ENCODE data around the gene PLA2G2C. TPM values are rescaled to one million over a fixed set of nuclear protein-coding genes. Genes with fewer than 3 reads are reported as not detected.

The PLA2G2C gene
- total RNA-seq, 2 experiments from 2014 or later, result not detected

DNA sequence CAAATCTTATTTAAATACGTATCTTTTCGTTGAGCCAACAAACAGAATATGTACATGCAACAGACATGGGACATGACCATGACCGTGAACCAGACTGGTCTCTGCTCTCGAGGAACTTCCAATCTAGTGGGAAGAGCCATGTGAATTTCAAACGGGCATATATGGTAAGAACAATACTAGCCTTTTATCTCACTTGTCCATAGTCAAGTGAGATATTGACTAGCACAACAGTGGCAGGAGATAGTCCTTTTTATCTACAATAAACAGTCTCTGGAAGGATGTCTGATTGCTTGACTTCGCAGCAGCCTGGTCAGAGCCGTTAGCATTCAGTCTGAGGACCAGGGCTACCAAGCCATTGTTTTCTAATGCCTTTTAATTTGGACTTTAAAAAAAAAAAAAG is 12.6 kb upstream of the PLA2G2C start:
- Mint-ChIP-seq H3K27ac (no peak overlapping the region), H3K9me3 (no peaks in the 10 kb centered on the region)
- CTCF ChIA-PET, result no interaction called here

DNA sequence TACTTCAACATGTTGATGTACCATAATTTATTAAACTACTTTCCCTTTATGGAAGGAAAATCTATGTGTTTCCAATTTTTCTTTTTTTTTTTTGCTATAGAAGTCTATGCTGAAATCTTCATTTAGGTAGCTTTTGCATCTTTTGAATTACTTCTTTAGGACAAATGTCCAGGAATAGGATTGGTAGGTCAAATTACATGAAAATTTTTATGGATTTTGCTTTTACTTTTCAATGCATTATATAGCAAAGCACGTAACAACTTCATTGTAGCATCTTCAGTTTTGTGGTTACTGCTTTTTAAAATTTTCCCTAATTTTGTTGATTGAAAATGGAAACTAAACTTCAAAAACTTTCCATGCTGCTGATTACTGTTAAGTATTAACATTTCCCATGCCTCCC is 12.0 kb upstream of the PLA2G2C start:
- DNase-seq, result no peak
- no peaks in the 10 kb centered on the region for H3K4me1 Mint-ChIP-seq
- H3K9me3 Mint-ChIP-seq, result no peaks in the 10 kb centered on the region
- peaks cover 29% of the 10 kb centered on the region for H3K27me3 Mint-ChIP-seq
- ChIA-PET CTCF (no interaction called here), POLR2A (no interaction called here)
- no peak overlapping the region for H3K27ac Mint-ChIP-seq
- no peaks in the 10 kb centered on the region for H3K36me3 Mint-ChIP-seq (ENCODE audit: low read depth)
- no peak overlapping the region for H3K4me3 Mint-ChIP-seq

More for the DNA sequence above, 12.6 kb upstream of the PLA2G2C start:
- no peak for DNase-seq
- POLR2A ChIA-PET, result no interaction called here
- no peaks in the 10 kb centered on the region for H3K4me1 Mint-ChIP-seq
- no peak overlapping the region for H3K4me3 Mint-ChIP-seq
- no peaks in the 10 kb centered on the region for H3K36me3 Mint-ChIP-seq (ENCODE audit: low read depth)
- H3K27me3 Mint-ChIP-seq, result peaks cover 31% of the 10 kb centered on the region

GRCh38 chr1:20197329-20197791 is 11.0 kb upstream of the PLA2G2C start:
- no peaks in the 10 kb centered on the region for H3K4me1 Mint-ChIP-seq
- H3K9me3 Mint-ChIP-seq, result no peaks in the 10 kb centered on the region
- POLR2A ChIA-PET, result no interaction called here
- H3K36me3 Mint-ChIP-seq (ENCODE audit: low read depth), result no peaks in the 10 kb centered on the region
- DNase-seq, result no peak
- peaks cover 39% of the 10 kb centered on the region for H3K27me3 Mint-ChIP-seq
- CTCF ChIA-PET, result interaction anchor here (0.6 kb wide), 1 partner anchor 9 kb away, joined by 3 read pairs; no protein-coding TSS in a partner anchor
- no peak overlapping the region for H3K4me3 Mint-ChIP-seq
- H3K27ac Mint-ChIP-seq, result no peak overlapping the region

DNA sequence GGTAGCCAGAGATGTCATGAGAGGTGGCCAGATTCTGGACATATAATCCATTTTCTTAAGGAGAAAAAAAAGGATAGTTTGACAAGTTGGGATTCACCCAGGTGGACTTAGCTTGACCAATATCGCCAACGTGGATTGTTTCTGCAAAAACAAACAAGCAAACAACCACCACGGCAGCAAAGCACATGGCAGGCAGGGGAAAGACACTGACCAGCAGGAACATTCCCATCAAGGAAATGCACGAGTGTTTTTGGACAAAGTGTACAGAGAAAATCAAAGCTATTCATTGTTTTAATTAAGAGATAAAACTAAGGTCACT is 9.1 kb upstream of the PLA2G2C start:
- H3K9me3 Mint-ChIP-seq, result no peaks in the 10 kb centered on the region

DNA sequence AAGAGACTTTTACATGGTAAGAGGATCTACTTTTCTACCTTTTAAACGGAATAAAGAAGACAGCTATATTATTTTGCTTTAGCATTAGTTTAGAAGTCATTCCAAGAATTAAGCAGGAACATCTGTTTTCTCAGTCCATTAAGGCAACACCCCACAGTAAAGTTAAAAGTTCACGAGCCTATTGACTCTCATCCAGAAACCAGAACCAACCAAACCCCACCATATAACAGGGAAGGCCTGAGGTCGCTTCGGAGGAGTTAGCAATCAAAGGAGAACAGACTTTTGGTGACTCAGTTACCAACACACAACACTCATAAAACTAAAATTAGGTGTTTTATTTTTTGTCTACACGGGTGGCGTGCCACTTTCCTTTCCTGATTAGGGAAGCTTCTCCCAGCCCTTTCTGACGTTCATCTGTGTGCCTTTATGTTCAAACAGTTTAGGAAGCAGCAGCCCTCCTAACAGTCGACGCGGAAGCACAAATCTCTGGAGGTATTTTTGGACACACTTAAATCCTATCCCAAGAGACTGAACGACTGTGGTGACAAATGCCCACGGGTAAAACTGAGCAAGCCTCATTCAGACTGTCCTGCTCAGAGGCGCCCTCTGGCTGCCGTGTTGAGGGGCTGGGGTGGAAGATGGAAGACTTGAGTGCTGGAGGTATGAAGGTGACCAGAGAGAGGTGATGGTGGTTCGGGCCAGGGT is 8.6 kb upstream of the PLA2G2C start:
- Mint-ChIP-seq H3K9me3 (no peaks in the 10 kb centered on the region), H3K27me3 (peaks cover 37% of the 10 kb centered on the region), H3K4me1 (no peaks in the 10 kb centered on the region), H3K36me3 (ENCODE audit: low read depth) (no peaks in the 10 kb centered on the region), H3K27ac (no peak overlapping the region), H3K4me3 (no peak overlapping the region)
- DNase-seq, result peak; percentile 73
- ChIA-PET CTCF (interaction anchor here (0.9 to 3.2 kb wide), 6 partner anchors 15 to 43 kb away, joined by 3 to 14 read pairs (median 6); no protein-coding TSS in a partner anchor), POLR2A (no interaction called here)

More for the DNA sequence above, 9.1 kb upstream of the PLA2G2C start:
- no peak for DNase-seq
- no peaks in the 10 kb centered on the region for H3K4me1 Mint-ChIP-seq
- CTCF ChIA-PET, result interaction anchor here (0.9 to 3.2 kb wide), 6 partner anchors 15 to 44 kb away, joined by 3 to 14 read pairs (median 6); no protein-coding TSS in a partner anchor
- no peak overlapping the region for H3K4me3 Mint-ChIP-seq
- POLR2A ChIA-PET, result interaction anchor here (0.6 kb wide), 1 partner anchor 1244 kb away, joined by 3 read pairs; no protein-coding TSS in a partner anchor
- H3K27me3 Mint-ChIP-seq, result peaks cover 37% of the 10 kb centered on the region
- H3K27ac Mint-ChIP-seq, result no peak overlapping the region
- H3K36me3 Mint-ChIP-seq (ENCODE audit: low read depth), result no peaks in the 10 kb centered on the region

DNA sequence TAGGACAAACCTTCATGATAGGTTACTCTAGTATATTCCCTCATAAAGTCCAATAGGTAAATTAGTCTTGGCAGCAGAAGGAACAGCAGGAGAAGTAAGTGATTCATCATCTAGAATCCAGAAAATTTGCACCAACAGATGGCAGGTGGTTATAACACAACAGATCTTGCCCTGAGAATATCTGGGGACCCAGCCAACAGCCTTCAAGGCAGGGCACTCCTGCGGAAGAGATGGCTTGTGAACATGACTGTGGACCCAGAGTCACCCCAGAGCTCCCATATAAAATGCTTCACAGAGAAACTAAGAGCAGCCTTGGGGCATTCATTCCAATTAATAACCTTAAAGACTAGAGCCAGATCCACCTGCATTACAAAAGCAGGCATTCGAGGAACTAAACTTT is 7.9 kb upstream of the PLA2G2C start:
- ChIA-PET POLR2A (no interaction called here), CTCF (interaction anchor here (1.0 to 3.2 kb wide), 4 partner anchors 15 to 284 kb away, joined by 3 to 13 read pairs (median 6); no protein-coding TSS in a partner anchor)
- Mint-ChIP-seq H3K36me3 (ENCODE audit: low read depth) (no peaks in the 10 kb centered on the region), H3K9me3 (no peaks in the 10 kb centered on the region), H3K27me3 (peaks cover 39% of the 10 kb centered on the region), H3K4me3 (no peak overlapping the region), H3K27ac (no peak overlapping the region), H3K4me1 (no peaks in the 10 kb centered on the region)
- DNase-seq, result no peak

DNA sequence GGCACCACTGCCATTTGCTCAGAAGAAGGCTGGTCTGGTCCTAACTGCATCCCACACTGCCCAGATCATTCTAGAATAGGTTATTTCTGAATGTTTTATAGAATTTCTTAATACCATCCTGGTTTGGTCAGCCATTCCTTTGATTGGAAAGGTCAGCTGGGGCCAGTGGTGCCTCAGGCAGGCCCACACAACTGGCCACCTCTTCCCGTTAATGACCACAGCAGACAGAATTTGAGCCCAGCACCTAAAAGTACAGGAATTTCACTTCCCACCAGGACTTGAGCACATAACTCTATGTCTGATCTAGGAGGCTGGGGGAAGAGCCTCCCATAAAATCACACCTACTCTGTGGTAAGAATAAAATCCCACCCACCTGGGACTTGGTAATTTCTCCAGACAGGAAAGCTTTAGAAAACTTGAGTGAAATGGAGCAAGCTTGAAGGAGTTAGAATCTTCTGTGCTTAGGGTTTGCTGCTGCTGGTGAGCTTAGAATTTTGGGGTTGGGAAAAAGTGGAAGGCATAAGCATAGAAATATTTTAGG is 6.6 kb upstream of the PLA2G2C start:
- Mint-ChIP-seq H3K9me3 (no peaks in the 10 kb centered on the region), H3K4me1 (peaks cover 7% of the 10 kb centered on the region), H3K27me3 (peaks cover 41% of the 10 kb centered on the region), H3K4me3 (no peak overlapping the region), H3K36me3 (ENCODE audit: low read depth) (no peaks in the 10 kb centered on the region), H3K27ac (no peak overlapping the region)
- no peak for DNase-seq
- ChIA-PET POLR2A (no interaction called here), CTCF (interaction anchor here (1.1 to 3.2 kb wide), 4 partner anchors 14 to 40 kb away, joined by 3 to 13 read pairs (median 6); no protein-coding TSS in a partner anchor)

GRCh38 chr1:20192364-20192763 is 6.0 kb upstream of the PLA2G2C start:
- CTCF ChIA-PET, result interaction anchor here (1.1 to 1.2 kb wide), 3 partner anchors 13 to 40 kb away, joined by 3 to 5 read pairs (median 3); no protein-coding TSS in a partner anchor
- POLR2A ChIA-PET, result no interaction called here
- Mint-ChIP-seq H3K36me3 (ENCODE audit: low read depth) (no peaks in the 10 kb centered on the region), H3K4me3 (no peak overlapping the region), H3K27me3 (peaks cover 42% of the 10 kb centered on the region), H3K9me3 (no peaks in the 10 kb centered on the region), H3K4me1 (peaks cover 13% of the 10 kb centered on the region), H3K27ac (no peak overlapping the region)
- no peak for DNase-seq

DNA sequence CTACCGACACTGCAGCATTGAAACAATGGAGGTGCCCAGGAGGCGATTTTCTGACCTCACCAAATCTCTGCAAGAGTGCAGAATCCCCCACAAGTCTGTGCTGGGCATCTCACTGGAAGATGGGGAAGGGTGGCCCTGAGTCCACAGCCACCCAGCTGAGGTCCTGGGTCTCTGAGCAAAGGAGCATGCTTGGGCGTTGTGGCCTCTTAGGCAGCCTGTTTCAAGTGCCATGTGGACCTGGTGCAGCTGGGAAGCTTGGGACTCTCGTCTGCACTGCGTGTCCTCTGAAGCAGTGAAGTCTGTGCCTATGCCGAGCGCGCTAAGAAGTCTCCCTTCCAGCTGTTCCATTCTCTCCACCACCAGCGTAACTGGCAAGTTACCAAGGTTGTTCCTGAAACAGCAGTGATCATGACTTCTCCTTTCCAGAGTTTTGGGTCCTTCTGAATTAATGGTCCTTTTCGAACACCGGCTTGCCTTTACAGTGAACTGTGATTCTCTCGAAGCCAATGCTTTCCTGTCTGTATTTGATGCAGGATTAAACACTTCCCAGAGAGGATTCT is 5.0 kb upstream of the PLA2G2C start:
- Mint-ChIP-seq H3K9me3 (no peaks in the 10 kb centered on the region), H3K27ac (no peak overlapping the region), H3K4me1 (peaks cover 23% of the 10 kb centered on the region), H3K36me3 (ENCODE audit: low read depth) (no peaks in the 10 kb centered on the region), H3K4me3 (no peak overlapping the region), H3K27me3 (peaks cover 39% of the 10 kb centered on the region)
- CTCF ChIA-PET, result interaction anchor here (0.6 to 1.2 kb wide), 2 partner anchors 12 to 39 kb away, joined by 3 to 5 read pairs; no protein-coding TSS in a partner anchor
- POLR2A ChIA-PET, result no interaction called here
- no peak for DNase-seq

- H3K36me3 Mint-ChIP-seq (ENCODE audit: low read depth), result no peaks in the 10 kb centered on the region
- H3K27me3 Mint-ChIP-seq, result peaks cover 39% of the 10 kb centered on the region
- H3K27ac Mint-ChIP-seq, result no peak overlapping the region
- H3K9me3 Mint-ChIP-seq, result no peaks in the 10 kb centered on the region
- peaks cover 26% of the 10 kb centered on the region for H3K4me1 Mint-ChIP-seq
- DNase-seq, result no peak
- POLR2A ChIA-PET, result no interaction called here
- H3K4me3 Mint-ChIP-seq, result no peak overlapping the region
- CTCF ChIA-PET, result interaction anchor here (0.6 kb wide), 1 partner anchor 39 kb away, joined by 3 read pairs; no protein-coding TSS in a partner anchor
These were observed 4.2 kb upstream of the PLA2G2C start for GRCh38 chr1:20190256-20191160.

DNA sequence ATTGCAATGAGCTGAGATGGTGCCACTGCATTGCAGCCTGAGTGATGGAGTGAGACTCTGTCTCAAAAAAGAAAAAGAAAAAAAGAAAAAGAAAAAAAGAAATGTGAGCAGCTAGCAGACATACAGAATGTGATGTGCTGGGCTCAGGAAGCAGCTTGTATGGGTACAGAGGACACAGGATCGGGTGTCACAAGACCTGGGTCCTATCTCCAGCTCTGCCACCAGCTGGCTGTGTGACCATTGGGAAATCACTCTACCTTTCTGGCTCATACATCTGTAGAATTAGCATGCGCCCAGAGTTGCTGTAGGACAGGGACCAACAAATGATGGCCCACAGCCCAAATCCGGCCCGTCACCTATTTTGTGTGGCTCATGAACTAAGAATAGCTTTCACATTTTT is 3.3 kb upstream of the PLA2G2C start:
- Mint-ChIP-seq H3K4me3 (no peak overlapping the region), H3K9me3 (no peaks in the 10 kb centered on the region), H3K36me3 (ENCODE audit: low read depth) (no peaks in the 10 kb centered on the region), H3K4me1 (peaks cover 35% of the 10 kb centered on the region), H3K27me3 (peaks cover 40% of the 10 kb centered on the region), H3K27ac (no peak overlapping the region)
- ChIA-PET POLR2A (no interaction called here), CTCF (interaction anchor here (2.2 kb wide), 1 partner anchor 10 kb away, joined by 11 read pairs; no protein-coding TSS in a partner anchor)
- DNase-seq, result no peak

DNA sequence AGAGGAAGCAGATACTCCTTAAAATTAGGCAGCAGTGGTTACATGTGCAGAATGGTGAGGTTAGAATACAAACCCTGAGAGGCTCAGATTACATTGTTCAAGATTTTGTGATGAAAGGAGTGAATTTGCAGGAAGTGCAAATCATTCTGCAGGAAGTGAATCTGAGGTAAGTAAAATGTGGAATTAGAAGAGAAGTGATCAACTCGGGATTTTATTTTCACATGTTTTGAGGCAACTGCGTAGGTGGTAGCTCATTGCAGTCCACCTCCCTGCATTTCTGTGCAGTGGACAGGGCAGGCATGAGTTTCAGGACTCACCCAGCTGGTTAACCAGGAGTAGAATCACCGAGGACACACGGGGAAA is 2.1 kb upstream of the PLA2G2C start:
- H3K9me3 Mint-ChIP-seq, result no peaks in the 10 kb centered on the region
- DNase-seq, result no peak
- peaks cover 44% of the 10 kb centered on the region for H3K27me3 Mint-ChIP-seq
- no peak overlapping the region for H3K4me3 Mint-ChIP-seq
- ChIA-PET POLR2A (no interaction called here), CTCF (interaction anchor here (1.5 to 2.2 kb wide), 2 partner anchors 9 to 16 kb away, joined by 3 to 11 read pairs; no protein-coding TSS in a partner anchor)
- H3K36me3 Mint-ChIP-seq (ENCODE audit: low read depth), result no peaks in the 10 kb centered on the region
- H3K27ac Mint-ChIP-seq, result no peak overlapping the region
- peaks cover 46% of the 10 kb centered on the region for H3K4me1 Mint-ChIP-seq
